Thyroid gland (tissue), 4 donors: ENCODE data around the gene SRP68.

Source experiments
- CTCF ChIP-seq, 6 experiments: fragments of 200-600 bp in 3 of 6; fragments of 450-650 bp in 3 of 6; sonication (generic) in 3 of 6; IDR thresholded peaks; one replicate each; pipeline ENCODE4 v1.5.1; 2016 to 2019; ENCODE audit warnings: antibody characterized with exemption in 6 of 6, mild to moderate bottlenecking in 2 of 6, inconsistent platforms in 1 of 6, moderate library complexity in 1 of 6
- POLR2A ChIP-seq, 2 donors: fragments of 450-650 bp; IDR thresholded peaks; one replicate each; pipeline ENCODE4 v1.6.1; 2017; ENCODE audit warnings: antibody characterized with exemption in 2 of 2, mild to moderate bottlenecking in 2 of 2, moderate library complexity in 1 of 2

- TF ChIP-seq CTCF (IDR thresholded peaks at IDR 0.05) = no peak
- no peak for TF ChIP-seq POLR2A (IDR thresholded peaks at IDR 0.05)
Observed at GRCh38 chr17:76086384-76086783, 14.1 kb upstream of the SRP68 start.
